22Rv1 (cell line): ENCODE results near the gene TBC1D5.

Source experiments
- H3K27ac ChIP-seq: fragments of 450-650 bp; 2 replicates; pipeline ENCODE4 v1.5.1; 2017
- CTCF ChIP-seq: fragments of 450-650 bp; IDR thresholded peaks from 2 replicates; pipeline ENCODE4 v1.5.1; 2017; ENCODE audit warnings: mild to moderate bottlenecking
- ZFX ChIP-seq: fragments of 450-650 bp; IDR thresholded peaks from 2 replicates; pipeline ENCODE4 v1.6.1; 2017; ENCODE audit warnings: antibody characterized with exemption, borderline replicate concordance

TBC1D5 gene

GRCh38 chr3:17162116-17162515 lies 580.3 kb downstream of the TBC1D5 start:
- no peak for TF ChIP-seq CTCF
- TF ChIP-seq ZFX: no peak

GRCh38 chr3:17160597-17160996 lies 581.8 kb downstream of the TBC1D5 start:
- no peak for TF ChIP-seq CTCF
- no peak overlapping the region for H3K27ac ChIP-seq

More at GRCh38 chr3:17162116-17162515, 580.3 kb downstream of the TBC1D5 start:
- no peak overlapping the region for H3K27ac ChIP-seq

GRCh38 chr3:17158941-17159682 lies 583.3 kb downstream of the TBC1D5 start:
- H3K27ac ChIP-seq: no peak overlapping the region
- TF ChIP-seq ZFX: no peak
- no peak for TF ChIP-seq CTCF

GRCh38 chr3:17157713-17158112 lies 584.7 kb downstream of the TBC1D5 start:
- H3K27ac ChIP-seq: no peak overlapping the region
- no peak for TF ChIP-seq CTCF
- TF ChIP-seq ZFX: no peak

- no peak for TF ChIP-seq ZFX
- no peak for TF ChIP-seq CTCF
- no peak overlapping the region for H3K27ac ChIP-seq
These were observed 585.6 kb downstream of the TBC1D5 start for GRCh38 chr3:17156864-17157263.

- H3K27ac ChIP-seq: no peak overlapping the region
- no peak for TF ChIP-seq ZFX
- TF ChIP-seq CTCF: no peak
These were observed 586.5 kb downstream of the TBC1D5 start for GRCh38 chr3:17155951-17156350.

- H3K27ac ChIP-seq: no peak overlapping the region
- TF ChIP-seq CTCF (no peak), ZFX (no peak)
These were observed 587.5 kb downstream of the TBC1D5 start for GRCh38 chr3:17154941-17155340.
